H1 (cell line): ENCODE data around the gene CMIP. TPM values are rescaled to one million over a fixed set of nuclear protein-coding genes. Genes with fewer than 3 reads are reported as not detected.
A peak's percentile ranks its signal among the peaks of the same experiment; 100 is the strongest.

Experiments
- CTCF ChIA-PET: fragments of 300-600 bp; sonication (Branson Sonifier 250); formaldehyde crosslinking; loops from one replicate; lab custom pipeline; 2021; ENCODE audit not compliant: partially characterized antibody; lab: Charles Lee
- POLR2A ChIA-PET: fragments of 300-600 bp; sonication (Branson Sonifier 250); formaldehyde crosslinking; loops from one replicate; lab custom pipeline; 2021; ENCODE audit warnings: inconsistent platforms; ENCODE audit not compliant: partially characterized antibody; lab: Charles Lee
- DNase-seq, 2 experiments: peaks; one replicate each; pipeline versions ENCODE4 v3.0.0 to v3.0.0-alpha.2; 2010 to 2022; ENCODE audit warnings: low spot score in 2 of 2, low read depth in 1 of 2, mixed read lengths in 1 of 2
- FAIRE-seq: peaks from 2 replicates; lab custom pipeline; 2011; peaks lifted over from hg19 to GRCh38; lab: Jason Lieb, UNC
- H2AFZ ChIP-seq: 2 replicates; pipeline ENCODE4 v1.8.1; 2012; ENCODE audit warnings: low read length, inconsistent platforms
- H2AK5ac ChIP-seq: 2 replicates; pipeline ENCODE4 v1.6.1; 2013; ENCODE audit warnings: low read depth, low read length
- H2BK120ac ChIP-seq: replicated peaks from 2 replicates; pipeline ENCODE3; 2013; ENCODE audit warnings: low read depth, low read length, inconsistent platforms
- H2BK12ac ChIP-seq: 2 replicates; pipeline ENCODE4 v1.6.1; 2013; ENCODE audit warnings: low read depth, low read length
- H2BK15ac ChIP-seq: 2 replicates; pipeline ENCODE4 v1.6.1; 2013; ENCODE audit warnings: low read length
- H2BK20ac ChIP-seq: 2 replicates; pipeline ENCODE4 v1.6.1; 2013; ENCODE audit warnings: low read length
- H2BK5ac ChIP-seq: 2 replicates; pipeline ENCODE4 v1.6.1; 2013; ENCODE audit warnings: low read depth, low read length
- H3K14ac ChIP-seq: 2 replicates; pipeline ENCODE4 v1.6.1; 2013; ENCODE audit warnings: inconsistent platforms; ENCODE audit not compliant: insufficient read length
- H3K18ac ChIP-seq: 2 replicates; pipeline ENCODE4 v1.6.1; 2013; ENCODE audit warnings: low read length; ENCODE audit errors: extremely low read depth
- H3K23ac ChIP-seq: 2 replicates; pipeline ENCODE4 v1.6.1; 2013; ENCODE audit warnings: inconsistent platforms; ENCODE audit not compliant: insufficient read length
- H3K23me2 ChIP-seq: 2 replicates; pipeline ENCODE4 v1.6.1; 2013; ENCODE audit warnings: low read depth, low read length
- H3K27ac ChIP-seq: 2 replicates; pipeline ENCODE4 v1.6.1; 2011; ENCODE audit warnings: low read depth, low read length, inconsistent platforms
- H3K27me3 ChIP-seq, 4 experiments: replicated peaks in 1 of 4; 1 replicate in 1 of 4; 2 replicates in 3 of 4; pipeline versions ENCODE4 v1.6.1 to v1.8.1; 2011 to 2013; ENCODE audit warnings: low read length in 3 of 4, mild to moderate bottlenecking in 3 of 4, inconsistent platforms in 2 of 4, mixed read lengths in 2 of 4, moderate library complexity in 1 of 4; ENCODE audit not compliant: control insufficient read depth in 3 of 4, insufficient read depth in 3 of 4; ENCODE audit errors: extremely low read depth in 1 of 4
- H3K36me3 ChIP-seq, 4 experiments: 2 replicates each; pipeline versions ENCODE4 v1.6.1 to v1.8.1; 2011 to 2013; ENCODE audit warnings: mild to moderate bottlenecking in 4 of 4, low read length in 3 of 4, moderate library complexity in 2 of 4, control low read depth in 1 of 4, inconsistent platforms in 1 of 4; ENCODE audit not compliant: insufficient read depth in 4 of 4, control insufficient read depth in 2 of 4
- H3K4ac ChIP-seq: replicated peaks from 2 replicates; pipeline ENCODE3; 2013; ENCODE audit warnings: low read length, low read depth, mixed read lengths, inconsistent platforms; ENCODE audit not compliant: insufficient read length
- H3K4me1 ChIP-seq, 4 experiments: replicated peaks in 1 of 4; 1 replicate in 1 of 4; 2 replicates in 3 of 4; pipeline versions ENCODE4 v1.6.1 to v1.8.1; 2011 to 2013; ENCODE audit warnings: low read length in 3 of 4, inconsistent platforms in 2 of 4, mixed read lengths in 1 of 4; ENCODE audit not compliant: insufficient read depth in 4 of 4, control insufficient read depth in 3 of 4
- H3K4me2 ChIP-seq, 2 experiments: 2 replicates each; pipeline versions ENCODE4 v1.6.1 to v1.8.1; 2011 to 2013; ENCODE audit warnings: low read depth in 2 of 2, low read length in 2 of 2, control low read depth in 1 of 2, inconsistent platforms in 1 of 2, mild to moderate bottlenecking in 1 of 2; ENCODE audit not compliant: insufficient read depth in 1 of 2
- H3K4me3 ChIP-seq, 4 experiments: fragments of 200-600, 300-600 bp in 1 of 4; sonication (generic), shearing (Covaris generic), sonication (Bioruptor Twin) in 1 of 4; 2 replicates each; pipeline versions ENCODE4 v1.5.1 to v1.8.1; 2011 to 2016; ENCODE audit warnings: low read length in 4 of 4, low read depth in 3 of 4, control low read depth in 2 of 4, inconsistent platforms in 2 of 4, mild to moderate bottlenecking in 2 of 4, mixed read lengths in 1 of 4, moderate library complexity in 1 of 4; ENCODE audit not compliant: insufficient read depth in 2 of 4; ENCODE audit errors: extremely low read depth in 1 of 4
- H3K56ac ChIP-seq: replicated peaks from 2 replicates; pipeline ENCODE3; 2013; ENCODE audit warnings: low read depth, mild to moderate bottlenecking, mixed read lengths, low read length, inconsistent platforms; ENCODE audit not compliant: insufficient read length
- H3K79me1 ChIP-seq: 2 replicates; pipeline ENCODE4 v1.6.1; 2013; ENCODE audit warnings: low read depth, low read length, control low read depth
- H3K79me2 ChIP-seq, 2 experiments: 2 replicates each; pipeline versions ENCODE4 v1.6.1 to v1.8.1; 2012 to 2013; ENCODE audit warnings: low read length in 2 of 2, mild to moderate bottlenecking in 2 of 2, inconsistent platforms in 1 of 2; ENCODE audit not compliant: insufficient read depth in 2 of 2, control insufficient read depth in 1 of 2
- H3K9ac ChIP-seq, 4 experiments: replicated peaks in 1 of 4; 1 replicate in 1 of 4; 2 replicates in 3 of 4; pipeline versions ENCODE4 v1.6.1 to v1.8.1; 2011 to 2013; ENCODE audit warnings: low read depth in 3 of 4, low read length in 3 of 4, control low read depth in 2 of 4, mild to moderate bottlenecking in 2 of 4, moderate library complexity in 2 of 4, inconsistent platforms in 1 of 4; ENCODE audit errors: extremely low read depth in 1 of 4
- H3K9me3 ChIP-seq, 2 experiments: 2 replicates each; pipeline versions ENCODE4 v1.6.1 to v1.8.1; 2012 to 2013; ENCODE audit warnings: mild to moderate bottlenecking in 2 of 2, moderate library complexity in 2 of 2, control low read depth in 1 of 2, inconsistent platforms in 1 of 2, low read depth in 1 of 2, low read length in 1 of 2, mixed read lengths in 1 of 2; ENCODE audit not compliant: insufficient read depth in 2 of 2
- H4K20me1 ChIP-seq, 2 experiments: replicated peaks in 1 of 2; 2 replicates each; pipeline versions ENCODE3 to v1.8.1; 2011 to 2013; ENCODE audit warnings: inconsistent platforms in 2 of 2, low read length in 2 of 2, mild to moderate bottlenecking in 1 of 2; ENCODE audit not compliant: insufficient read depth in 2 of 2, control insufficient read depth in 1 of 2
- H4K5ac ChIP-seq: 2 replicates; pipeline ENCODE4 v1.6.1; 2013; ENCODE audit warnings: low read length, low read depth, mixed read lengths, inconsistent platforms; ENCODE audit not compliant: insufficient read length
- H4K8ac ChIP-seq: 2 replicates; pipeline ENCODE4 v1.8.0; 2013; ENCODE audit warnings: mild to moderate bottlenecking, moderate library complexity, low read length, inconsistent platforms; ENCODE audit not compliant: insufficient read depth; ENCODE audit errors: extremely low read depth
- H4K91ac ChIP-seq: replicated peaks from 2 replicates; pipeline ENCODE3; 2013; ENCODE audit warnings: low read length, mixed read lengths, inconsistent platforms; ENCODE audit not compliant: insufficient read length
- NRF1 ChIP-seq: IDR thresholded peaks from 2 replicates; pipeline ENCODE4 v1.6.1; 2011; ENCODE audit warnings: mild to moderate bottlenecking, low read depth, low read length, improper control_type of control experiment
- RAD21 ChIP-seq, 2 experiments: IDR thresholded peaks in 1 of 2; conservative IDR thresholded peaks in 1 of 2; 2 replicates each; pipeline ENCODE4 v1.6.1; 2011; ENCODE audit warnings: low read depth in 2 of 2, low read length in 2 of 2, improper control_type of control experiment in 1 of 2, inconsistent platforms in 1 of 2, mild to moderate bottlenecking in 1 of 2, moderate library complexity in 1 of 2
- WGBS, 2 experiments: shearing (Covaris generic) in 1 of 2; methylation state at CpG; one replicate each; pipeline versions ENCODE4 v1.1.6 to v1.1.7; 2013 to 2015; ENCODE audit warnings: low lambda C conversion rate in 2 of 2, mixed read lengths in 2 of 2, inconsistent platforms in 1 of 2, low coverage in 1 of 2, missing lambda C conversion rate in 1 of 2; ENCODE audit not compliant: insufficient replicate concordance in 2 of 2, insufficient coverage in 1 of 2, insufficient read length in 1 of 2; ENCODE audit errors: extremely low coverage in 1 of 2, missing lambda C conversion rate in 1 of 2; 5-methylcytosine and 5-hydroxymethylcytosine counted together
- polyA plus RNA-seq, 7 experiments: library from polyadenylated mRNA; depleted of rRNA in 3 of 7; stranded (reverse) in 5 of 7; unstranded in 2 of 7; fragments of >200 nt in 5 of 7; fragments of 200-250 nt in 2 of 7; gene quantifications; 1 replicate in 5 of 7; 2 replicates in 1 of 7; 4 replicates in 1 of 7; pipeline versions ENCODE4 v1.2.1 to v1.2.3, GENCODE V29; 2011 to 2013; ENCODE audit warnings: missing spikeins in 2 of 7, mixed read lengths in 2 of 7
- total RNA-seq: library from RNA; stranded (reverse); fragmentation: NEBNext Ultra II Directional; extraction: Animal tissue kit (Norgen Biotek cat#: 25700); gene quantifications from 2 replicates; pipeline ENCODE4 v1.2.1, GENCODE V29; 2021

Gene CMIP
- total and polyA plus RNA-seq, 2 of the 8 experiments (the other 6 are each of a cell fraction or from before 2014, with no cell fraction given) = 7.9 to 53.2 TPM

GRCh38 chr16:81756615-81757356 lies 312.2 kb downstream of the CMIP start:
- 92 to 100% methylated on average over 1 to 9 of the region's 9 CpGs for WGBS, 2 experiments
- no peak for FAIRE-seq

More at GRCh38 chr16:81756615-81757356, 312.2 kb downstream of the CMIP start:
- Histone ChIP-seq H4K20me1 (no peaks in the 10 kb centered on the region), H3K79me2 (no peaks in the 10 kb centered on the region), H4K8ac (no peak overlapping the region), H2AFZ (no peak overlapping the region), H3K27ac (no peak overlapping the region), H3K4me3 (no peak overlapping the region), H3K27me3 (no peaks in the 10 kb centered on the region), H3K4ac (no peak overlapping the region), H2BK20ac (no peak overlapping the region), H3K23me2 (no peaks in the 10 kb centered on the region; the same call in 1 of the 2 replicates), H3K56ac (no peak overlapping the region), H3K79me1 (no peaks in the 10 kb centered on the region), H2BK120ac (no peak overlapping the region), H3K9ac (peak overlapping the region in 1 of 4 experiments; percentile 10; a peak in 2 of 7 replicates), H4K91ac (no peak overlapping the region), H3K14ac (no peak overlapping the region), H3K9me3 (no peaks in the 10 kb centered on the region), H4K5ac (no peak overlapping the region), H3K23ac (no peak overlapping the region), H3K18ac (no peak overlapping the region), H2AK5ac (no peak overlapping the region), H3K4me2 (no peak overlapping the region), H2BK15ac (no peak overlapping the region), H2BK12ac (no peak overlapping the region), H2BK5ac (no peak overlapping the region), H3K36me3 (no peaks in the 10 kb centered on the region), H3K4me1 (no peaks in the 10 kb centered on the region; a peak in 1 of 7 replicates)
- TF ChIP-seq NRF1 = no peak
- TF ChIP-seq RAD21 (IDR thresholded peaks at IDR 0.05 in 1 of 2, conservative IDR thresholded peaks at IDR 0.05 in 1 of 2; ENCODE audit: low read depth in 2 of 2, low read length in 2 of 2) = no peak
- ChIA-PET POLR2A (interaction anchor here (1.1 to 1.2 kb wide), 2 partner anchors 9 to 193 kb away, joined by 5 read pairs; no protein-coding TSS in a partner anchor), CTCF (interaction anchor here (0.5 to 1.9 kb wide), 10 partner anchors 9 to 352 kb away, joined by 3 to 7 read pairs (median 3); no protein-coding TSS in a partner anchor)
- DNase-seq = no peak
